GM15510 (cell line): Measurements from ENCODE around the gene LIMS1.

Experiments used
- POLR2A ChIP-seq: IDR thresholded peaks from 3 replicates; pipeline ENCODE4 v1.6.1; 2011; ENCODE audit warnings: borderline replicate concordance; ENCODE audit not compliant: insufficient read length; ENCODE audit errors: extremely low read depth

LIMS1 gene

DNA sequence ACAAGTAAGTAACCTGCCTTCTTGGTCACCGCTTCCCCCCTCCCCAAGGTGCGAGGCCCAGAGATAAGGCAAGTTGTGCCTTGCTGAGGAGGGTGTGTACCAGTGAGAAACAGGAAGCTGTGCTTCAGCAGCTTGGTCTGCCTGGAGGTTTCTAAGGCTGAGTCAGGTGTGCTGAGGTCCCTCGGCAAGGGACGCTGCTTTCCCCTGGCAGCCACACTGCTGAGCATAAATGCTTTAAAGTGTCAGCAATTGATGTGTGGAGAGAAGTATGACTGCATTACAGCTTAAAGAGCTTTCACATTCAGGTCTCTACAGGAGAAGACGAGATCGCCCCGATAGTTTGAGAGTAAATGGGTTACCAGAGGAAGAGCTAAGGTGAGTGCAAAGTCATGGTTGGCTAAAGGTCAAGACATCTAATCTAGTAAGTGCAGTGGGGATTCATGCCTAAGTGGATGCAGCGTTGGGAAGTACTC is 86.9 kb downstream of the LIMS1 start:
- TF ChIP-seq POLR2A: no peak

DNA sequence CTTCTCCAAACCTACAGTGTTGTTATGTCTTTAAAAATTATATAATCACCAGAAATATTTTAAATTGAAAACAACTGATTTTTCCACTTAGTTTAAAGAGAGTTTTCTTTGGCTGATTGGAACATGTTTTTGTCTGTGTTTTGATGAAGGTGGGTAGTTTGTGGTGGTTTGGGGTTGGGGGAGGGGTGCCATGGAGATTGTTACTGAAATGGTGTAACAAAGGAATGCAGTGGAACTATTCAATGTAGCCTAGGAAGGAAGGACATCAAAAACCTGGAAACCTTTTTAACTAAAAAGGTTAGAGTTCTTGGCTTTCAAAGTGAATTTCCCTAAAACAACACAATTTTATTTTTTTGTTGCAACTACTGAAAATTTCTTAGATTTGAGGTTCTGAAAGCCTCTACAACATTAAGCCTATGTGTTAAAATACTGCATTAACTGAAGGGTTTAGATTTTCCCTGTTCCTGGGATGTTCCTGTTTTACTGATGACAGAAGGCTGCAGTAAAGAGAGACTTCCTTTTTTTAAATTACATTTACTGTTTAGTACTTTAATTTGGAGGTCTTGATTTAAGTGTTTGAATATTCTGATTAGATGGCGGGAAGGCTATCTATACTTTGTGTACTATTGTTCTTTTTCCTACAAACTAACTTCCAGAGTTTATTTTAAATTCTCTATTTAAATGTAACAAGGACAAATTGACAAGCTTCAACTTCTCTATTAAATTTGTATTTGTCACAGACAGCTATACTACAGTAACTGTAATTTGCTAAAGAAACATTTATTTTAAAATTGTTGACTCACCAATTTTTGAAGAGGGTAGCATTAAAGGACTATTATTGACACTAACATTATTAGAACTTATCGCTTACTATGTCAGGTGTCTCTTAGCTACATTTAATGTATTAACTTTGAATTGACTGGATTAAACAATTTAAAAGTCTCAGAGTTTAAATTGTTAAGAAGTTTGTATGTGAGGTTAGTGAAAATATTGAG is 87.7 kb downstream of the LIMS1 start:
- no peak for TF ChIP-seq POLR2A

DNA sequence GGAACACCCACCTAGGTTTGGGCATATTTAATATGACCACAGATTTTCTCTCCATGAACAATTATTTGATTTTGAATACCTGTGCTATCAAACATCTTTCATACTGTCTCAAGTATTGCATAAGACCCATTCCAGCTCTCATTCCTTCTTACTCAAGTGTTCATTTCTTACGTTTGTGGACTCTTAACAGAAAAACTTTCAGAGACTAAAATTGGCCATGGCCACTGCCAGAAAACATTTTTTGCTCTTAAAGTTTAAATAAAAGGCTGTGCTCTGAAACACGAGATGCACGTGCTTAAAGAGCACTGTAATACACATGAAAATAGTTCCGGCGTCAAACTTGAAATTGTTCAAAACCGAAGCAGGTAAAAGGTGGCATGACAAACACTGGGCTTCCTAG is 89.3 kb downstream of the LIMS1 start:
- TF ChIP-seq POLR2A: no peak

DNA sequence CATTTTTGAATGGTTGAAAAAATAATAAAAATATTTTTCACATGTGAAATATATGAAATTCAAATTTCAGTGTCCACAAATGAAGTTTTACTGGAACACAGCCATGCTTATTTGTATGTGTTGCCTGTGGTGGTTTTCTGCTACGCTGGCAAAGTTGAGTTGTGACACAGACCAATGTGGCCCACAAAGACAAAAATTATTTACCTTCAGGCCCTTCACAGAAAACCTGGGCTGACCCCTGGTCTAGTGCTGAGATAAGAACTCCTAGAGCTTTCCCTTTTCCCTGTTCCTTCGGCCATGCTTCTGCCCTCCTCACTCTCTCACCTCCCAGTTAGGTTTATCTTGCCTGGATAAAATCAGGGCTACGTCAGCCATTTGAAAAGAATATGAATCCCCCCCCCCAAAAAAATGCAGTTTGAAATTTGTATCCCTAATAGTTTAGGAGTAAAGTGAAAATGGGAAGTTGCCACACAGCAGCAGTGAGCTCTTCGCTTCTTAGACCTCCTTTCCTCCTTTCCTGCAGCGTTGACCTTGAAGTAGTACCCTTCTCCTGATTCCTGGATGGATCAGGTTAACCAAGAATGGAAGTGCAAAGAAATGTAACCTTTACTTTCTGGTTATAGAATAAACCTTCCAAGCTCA is 91.0 kb downstream of the LIMS1 start:
- TF ChIP-seq POLR2A: no peak

DNA sequence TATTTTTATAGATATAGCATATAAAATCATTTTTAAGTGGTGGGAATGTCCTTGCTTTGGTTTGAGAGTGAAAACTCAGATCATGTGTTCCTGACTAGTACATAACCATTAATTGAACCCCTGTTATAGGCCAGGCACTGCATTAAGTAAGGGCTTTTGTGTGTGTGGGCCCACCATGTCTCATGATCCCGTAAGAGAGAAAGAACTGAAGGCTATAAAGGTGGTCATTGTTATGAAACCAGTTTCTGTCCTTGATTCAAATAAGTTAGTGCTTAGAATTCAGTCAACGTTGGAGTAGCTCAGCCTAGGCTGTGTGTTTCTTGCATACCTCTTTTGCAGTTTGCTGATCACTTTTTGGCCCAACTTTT is 91.5 kb downstream of the LIMS1 start:
- no peak for TF ChIP-seq POLR2A

DNA sequence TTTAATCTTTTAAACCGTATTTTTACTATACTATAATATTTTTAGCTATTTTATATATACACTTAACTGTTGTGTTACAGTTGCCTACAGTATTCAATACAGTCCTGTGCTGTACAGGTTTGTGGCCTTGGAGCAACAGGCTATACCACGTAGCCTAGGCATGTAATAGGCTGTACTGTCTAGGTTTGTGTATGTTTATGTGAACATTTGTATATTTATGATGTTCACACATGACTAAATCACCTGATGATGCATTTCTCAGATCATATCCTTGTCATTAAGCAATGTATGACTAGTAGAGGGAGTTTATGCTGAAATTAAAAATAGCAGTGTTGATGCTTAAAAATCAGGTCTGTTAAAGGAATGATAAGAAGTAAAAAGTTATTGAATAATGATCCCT is 92.7 kb downstream of the LIMS1 start:
- no peak for TF ChIP-seq POLR2A

DNA sequence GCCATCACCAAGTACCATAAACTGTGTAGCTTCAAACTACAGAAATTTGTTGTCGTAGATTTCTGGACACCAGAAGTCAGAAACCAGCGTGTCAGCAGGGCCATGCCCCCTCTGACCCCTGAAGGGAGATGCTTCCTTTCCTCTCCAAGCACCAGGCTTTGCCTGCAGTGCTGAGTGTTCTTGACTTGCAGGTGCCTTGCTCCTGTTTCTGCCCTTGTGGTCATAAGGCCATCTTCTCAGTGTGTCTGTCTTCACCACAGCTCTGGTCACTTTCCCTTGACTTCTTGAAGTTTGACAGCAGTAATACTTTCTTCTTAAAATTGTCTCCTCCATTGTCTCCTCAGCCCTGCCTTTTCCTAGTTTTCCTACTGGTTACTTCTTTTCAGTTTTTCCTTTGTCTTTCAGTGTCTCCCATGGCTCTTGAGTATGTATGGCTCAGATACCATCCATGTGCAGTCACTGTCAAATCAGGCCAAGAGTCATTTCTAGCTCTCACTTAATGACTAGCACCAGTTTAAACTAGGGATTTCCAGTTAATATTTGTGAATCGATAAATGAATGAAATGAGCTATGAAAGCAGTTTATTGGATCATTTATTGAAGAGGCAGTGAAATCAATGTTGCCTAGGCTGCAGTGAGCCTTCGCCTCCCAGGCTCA is 93.8 kb downstream of the LIMS1 start:
- TF ChIP-seq POLR2A: no peak

DNA sequence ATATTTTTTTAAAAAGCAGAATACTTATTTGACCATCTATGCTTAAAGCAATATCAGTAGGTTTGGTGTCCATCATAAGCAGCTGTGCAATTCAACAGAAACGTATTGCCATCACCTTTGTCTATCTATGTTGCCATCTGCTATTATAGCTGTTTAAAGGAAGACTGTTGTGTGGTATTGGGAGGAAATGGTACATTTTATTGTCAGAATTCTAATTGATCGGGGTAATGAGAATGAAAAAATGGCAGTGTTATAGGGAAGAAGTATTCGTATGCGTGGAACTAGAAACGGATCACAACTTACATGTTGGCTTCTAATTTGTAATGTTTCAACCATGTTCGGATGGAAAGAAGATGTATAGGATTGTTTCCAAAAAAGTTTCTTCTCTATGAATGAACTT is 94.7 kb downstream of the LIMS1 start:
- no peak for TF ChIP-seq POLR2A

DNA sequence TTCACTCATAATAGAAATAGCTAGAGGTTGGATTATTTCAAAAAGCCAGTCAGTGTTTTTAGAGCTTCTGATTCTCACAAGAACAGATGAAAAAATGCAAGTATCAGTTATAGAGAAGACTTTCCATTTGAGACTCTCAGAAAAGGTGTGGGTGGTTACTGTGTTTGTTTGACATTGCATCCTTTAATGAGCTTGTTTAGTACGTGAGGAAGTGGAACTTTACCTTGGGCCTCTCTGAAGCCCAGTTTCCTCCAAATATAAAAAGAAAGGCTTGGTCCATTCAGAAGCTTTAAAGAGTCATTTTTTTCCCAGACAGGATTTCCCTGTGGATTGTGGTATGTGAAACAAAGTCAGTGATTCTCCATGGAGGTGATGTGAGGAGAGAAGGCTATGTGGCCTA is 95.1 kb downstream of the LIMS1 start:
- TF ChIP-seq POLR2A: no peak

DNA sequence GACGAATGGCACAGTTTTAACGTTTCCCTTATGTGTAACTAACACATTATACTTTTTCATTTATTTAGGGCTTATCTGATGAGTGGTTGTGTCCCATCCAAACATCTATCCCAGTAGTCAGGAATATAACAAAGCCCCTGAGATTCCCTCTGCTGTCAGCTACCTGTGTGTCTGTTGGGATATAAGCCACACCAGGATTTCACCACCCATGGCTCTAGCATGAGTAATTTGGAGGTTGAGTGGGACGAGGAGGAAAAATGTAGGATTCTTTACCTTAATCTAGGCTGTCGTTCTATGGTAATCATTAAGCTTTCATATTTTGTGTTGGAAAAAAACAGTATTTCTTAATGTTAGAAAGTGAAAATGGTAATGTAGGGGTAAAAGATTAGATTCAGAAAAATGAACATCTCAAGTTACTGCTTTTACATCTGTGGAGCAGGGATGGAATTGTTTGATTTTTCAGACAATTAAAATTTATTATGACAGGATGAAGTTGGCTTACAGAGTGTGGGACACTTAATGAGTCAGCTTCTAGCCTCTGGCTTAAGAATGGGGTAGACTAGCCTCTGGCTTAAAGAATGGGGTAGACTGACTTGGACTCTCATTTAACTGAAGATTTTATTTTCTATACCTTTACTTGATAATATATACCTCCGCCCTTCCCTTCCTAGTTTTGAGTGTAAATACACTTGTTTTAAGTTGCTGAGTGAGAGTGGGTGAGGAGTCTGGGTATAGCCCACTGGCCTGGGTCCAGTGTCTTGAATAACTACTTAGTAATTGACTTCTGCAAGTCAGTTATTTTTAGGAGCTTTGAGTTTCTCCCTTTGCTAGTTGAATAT is 96.5 kb downstream of the LIMS1 start:
- TF ChIP-seq POLR2A: no peak

DNA sequence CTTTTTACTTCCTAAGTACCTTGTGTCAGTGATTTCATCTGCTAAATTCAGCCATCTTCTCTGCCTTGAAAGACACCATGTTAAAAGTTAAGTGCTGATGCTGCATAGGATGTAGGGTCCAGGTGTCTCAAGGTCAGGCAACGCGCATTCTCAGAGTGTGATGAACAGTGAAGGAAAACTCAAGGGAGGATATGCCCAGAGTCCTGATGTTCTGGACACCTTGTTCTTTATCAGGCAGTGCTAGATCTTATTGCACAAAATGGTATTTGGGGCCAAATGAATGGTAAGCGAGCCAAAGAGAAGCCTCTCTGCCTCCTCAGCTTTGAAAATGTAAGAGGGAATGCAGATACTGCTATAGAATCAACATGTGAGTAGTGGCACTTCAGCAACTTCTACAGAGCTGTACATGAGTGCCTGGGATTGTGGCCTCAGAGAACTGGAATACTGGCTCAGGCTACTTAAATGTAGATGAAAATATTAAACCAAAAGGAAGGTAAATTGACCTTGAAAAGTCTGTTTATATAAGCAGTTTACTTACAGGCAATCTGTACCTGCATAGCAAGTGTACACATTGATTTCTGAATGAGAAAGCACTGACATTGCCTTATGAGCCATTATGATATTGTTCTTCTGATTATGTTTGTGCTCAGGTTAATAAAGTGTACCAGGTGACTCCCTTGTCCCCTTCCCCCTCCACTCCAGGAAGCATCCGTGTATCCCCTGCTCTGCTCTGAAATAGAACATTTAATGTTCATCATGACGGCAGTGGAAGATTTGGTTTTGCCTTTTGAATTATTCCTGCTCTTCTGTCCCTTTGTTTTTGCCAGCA is 98.3 kb downstream of the LIMS1 start:
- no peak for TF ChIP-seq POLR2A

DNA sequence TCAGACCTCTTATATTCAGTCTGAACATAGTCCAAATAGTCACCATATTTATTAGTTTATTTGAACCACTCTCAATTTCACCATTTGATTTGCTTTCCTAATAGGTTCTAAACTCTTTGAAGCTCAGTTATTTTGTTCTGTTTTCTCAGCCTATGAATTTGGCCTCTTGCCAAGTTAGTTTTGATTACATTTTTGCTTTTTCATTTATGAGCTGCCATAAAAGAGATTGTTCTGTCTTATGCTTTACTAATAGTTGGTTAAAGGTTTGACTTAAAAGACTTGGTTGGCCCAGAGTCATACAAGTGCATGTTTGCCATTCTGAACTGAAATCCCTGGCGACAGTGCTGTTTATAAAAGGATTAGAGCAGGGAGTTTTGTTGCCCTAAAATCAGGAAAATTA is 99.1 kb downstream of the LIMS1 start:
- TF ChIP-seq POLR2A: no peak

DNA sequence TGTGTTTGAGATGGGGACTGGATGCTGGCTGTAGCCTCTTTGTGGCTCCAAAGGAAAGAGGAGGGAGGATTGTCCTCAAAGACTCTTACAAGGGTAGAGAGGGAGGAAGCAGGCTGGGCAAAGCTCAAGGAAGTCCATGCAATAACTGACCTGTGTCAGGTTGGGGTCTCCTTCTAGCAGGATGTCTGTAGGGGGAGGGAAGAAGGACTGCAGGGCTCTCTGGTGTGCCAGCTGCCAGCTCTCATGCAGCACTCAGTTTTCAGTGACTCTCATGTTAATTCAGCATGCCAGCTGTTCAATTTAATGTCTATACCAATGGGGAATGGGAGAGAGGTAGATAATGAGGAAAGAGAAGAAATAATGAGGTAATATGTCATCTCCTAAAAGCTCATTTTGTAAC is 99.7 kb downstream of the LIMS1 start:
- no peak for TF ChIP-seq POLR2A
